SJCRH30 (cell line): Measurements from ENCODE around the gene SRMS. TPM values are rescaled to one million over a fixed set of nuclear protein-coding genes. Genes with fewer than 3 reads are reported as not detected.

ENCODE experiments used
- DNase-seq, 2 experiments: peaks; one replicate each; pipeline ENCODE4 v3.0.0-alpha.2; 2015 to 2020
- H3K27ac ChIP-seq: fragments of 250-450 bp; sonication (Bioruptor Pico); 2 replicates; pipeline ENCODE4 v1.5.1; 2020; ENCODE audit warnings: mild to moderate bottlenecking, moderate library complexity
- H3K27me3 ChIP-seq: fragments of 250-450 bp; sonication (Bioruptor Pico); 2 replicates; pipeline ENCODE4 v1.5.1; 2020; ENCODE audit warnings: mild to moderate bottlenecking, moderate library complexity
- H3K36me3 ChIP-seq: fragments of 250-450 bp; sonication (Bioruptor Pico); 2 replicates; pipeline ENCODE4 v1.5.1; 2020; ENCODE audit warnings: mild to moderate bottlenecking, moderate library complexity
- H3K4me1 ChIP-seq: fragments of 250-450 bp; sonication (Bioruptor Pico); 2 replicates; pipeline ENCODE4 v1.5.1; 2020; ENCODE audit warnings: mild to moderate bottlenecking, moderate library complexity
- H3K4me3 ChIP-seq: fragments of 250-450 bp; sonication (Bioruptor Pico); 2 replicates; pipeline ENCODE4 v1.5.1; 2020; ENCODE audit warnings: mild to moderate bottlenecking, moderate library complexity
- H3K9me3 ChIP-seq: fragments of 250-450 bp; sonication (Bioruptor Pico); replicated peaks from 2 replicates; pipeline ENCODE4 v1.5.1; 2020; ENCODE audit warnings: mild to moderate bottlenecking, moderate library complexity
- total RNA-seq: library from RNA; depleted of rRNA; stranded (reverse); fragments of >200 nt; shearing (Covaris generic); gene quantifications from 2 replicates; pipeline ENCODE4 v1.2.3, GENCODE V29; 2014; rRNA removed

SRMS gene, protein sequence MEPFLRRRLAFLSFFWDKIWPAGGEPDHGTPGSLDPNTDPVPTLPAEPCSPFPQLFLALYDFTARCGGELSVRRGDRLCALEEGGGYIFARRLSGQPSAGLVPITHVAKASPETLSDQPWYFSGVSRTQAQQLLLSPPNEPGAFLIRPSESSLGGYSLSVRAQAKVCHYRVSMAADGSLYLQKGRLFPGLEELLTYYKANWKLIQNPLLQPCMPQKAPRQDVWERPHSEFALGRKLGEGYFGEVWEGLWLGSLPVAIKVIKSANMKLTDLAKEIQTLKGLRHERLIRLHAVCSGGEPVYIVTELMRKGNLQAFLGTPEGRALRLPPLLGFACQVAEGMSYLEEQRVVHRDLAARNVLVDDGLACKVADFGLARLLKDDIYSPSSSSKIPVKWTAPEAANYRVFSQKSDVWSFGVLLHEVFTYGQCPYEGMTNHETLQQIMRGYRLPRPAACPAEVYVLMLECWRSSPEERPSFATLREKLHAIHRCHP
- not detected in 2 replicates for total RNA-seq

DNA sequence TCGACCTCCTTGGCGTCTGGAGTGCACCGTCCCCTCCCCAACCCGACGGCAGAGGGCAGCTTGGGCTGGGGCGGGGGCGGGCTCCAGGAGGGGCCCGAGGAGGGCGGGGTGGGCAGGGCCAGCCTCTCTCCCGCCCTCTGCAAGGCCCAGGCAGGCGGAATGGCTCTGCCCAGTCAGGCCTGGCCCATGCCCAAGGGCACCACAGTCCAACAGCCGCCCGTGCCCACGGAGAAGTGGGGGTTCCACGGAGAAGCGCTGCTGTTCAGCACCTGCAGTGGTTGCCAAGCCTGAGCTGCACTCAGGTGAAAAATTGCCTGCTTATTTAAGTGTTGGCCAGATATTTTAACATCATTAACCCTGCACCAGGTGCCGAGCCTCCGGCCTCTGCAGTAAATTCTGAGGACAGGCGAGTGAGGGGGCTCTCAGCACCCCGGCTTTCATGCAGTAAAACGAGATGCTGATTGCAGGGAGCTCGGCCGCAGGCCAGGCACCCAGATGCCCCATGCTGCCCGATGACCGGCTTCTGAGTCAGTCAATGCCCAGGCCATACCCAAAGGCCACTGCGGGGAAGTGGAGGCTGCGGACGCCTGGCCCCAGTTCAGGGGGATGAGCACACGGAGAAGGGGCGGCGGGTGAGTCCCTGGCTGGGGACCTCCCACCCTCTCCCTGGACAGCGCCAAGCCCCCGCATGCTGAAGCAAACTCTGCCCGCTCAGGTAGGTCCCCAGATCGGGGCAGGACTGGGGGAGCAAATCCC, at the start of gene SRMS:
TSS of gene SRMS (minus strand) at position 25 of the 756 bp plus-strand sequence. CDS start 286 bp downstream, outside the sequence.
- Histone ChIP-seq H3K4me1 (peaks cover 6% of the 10 kb centered on the region; the same call in 1 of the 2 replicates), H3K27ac (no peak within 1 kb of the TSS), H3K27me3 (peaks cover 70% of the 10 kb centered on the region), H3K9me3 (no peaks in the 10 kb centered on the region), H3K36me3 (no peaks in the 10 kb centered on the region), H3K4me3 (no peak within 1 kb of the TSS)
- DNase-seq: no peak

DNA sequence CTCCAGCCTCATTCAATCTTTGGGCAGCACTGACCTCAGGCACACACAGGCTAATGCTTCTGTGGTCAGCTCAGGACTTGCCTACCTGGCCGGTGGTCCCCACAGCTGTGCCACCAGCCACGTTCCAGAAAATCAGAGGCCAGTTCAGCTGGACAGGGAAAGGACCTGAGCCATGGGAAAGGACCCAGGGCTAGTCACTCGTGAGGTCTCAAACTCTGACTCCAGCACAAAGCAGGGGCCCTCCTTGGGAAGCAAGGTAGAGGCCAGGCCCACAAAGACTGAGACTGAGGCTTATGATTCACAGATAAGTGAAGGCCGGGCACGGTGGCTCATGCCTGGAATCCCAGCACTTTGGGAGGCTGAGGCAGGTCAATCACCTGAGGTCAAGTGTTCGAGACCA, 48.9 kb upstream of the SRMS start:
- H3K36me3 ChIP-seq: peaks cover 16% of the 10 kb centered on the region
- no peak for DNase-seq
- no peaks in the 10 kb centered on the region for H3K9me3 ChIP-seq
- H3K27ac ChIP-seq: no peak overlapping the region
- no peaks in the 10 kb centered on the region for H3K4me1 ChIP-seq
- H3K4me3 ChIP-seq: no peak overlapping the region
- H3K27me3 ChIP-seq: no peaks in the 10 kb centered on the region

DNA sequence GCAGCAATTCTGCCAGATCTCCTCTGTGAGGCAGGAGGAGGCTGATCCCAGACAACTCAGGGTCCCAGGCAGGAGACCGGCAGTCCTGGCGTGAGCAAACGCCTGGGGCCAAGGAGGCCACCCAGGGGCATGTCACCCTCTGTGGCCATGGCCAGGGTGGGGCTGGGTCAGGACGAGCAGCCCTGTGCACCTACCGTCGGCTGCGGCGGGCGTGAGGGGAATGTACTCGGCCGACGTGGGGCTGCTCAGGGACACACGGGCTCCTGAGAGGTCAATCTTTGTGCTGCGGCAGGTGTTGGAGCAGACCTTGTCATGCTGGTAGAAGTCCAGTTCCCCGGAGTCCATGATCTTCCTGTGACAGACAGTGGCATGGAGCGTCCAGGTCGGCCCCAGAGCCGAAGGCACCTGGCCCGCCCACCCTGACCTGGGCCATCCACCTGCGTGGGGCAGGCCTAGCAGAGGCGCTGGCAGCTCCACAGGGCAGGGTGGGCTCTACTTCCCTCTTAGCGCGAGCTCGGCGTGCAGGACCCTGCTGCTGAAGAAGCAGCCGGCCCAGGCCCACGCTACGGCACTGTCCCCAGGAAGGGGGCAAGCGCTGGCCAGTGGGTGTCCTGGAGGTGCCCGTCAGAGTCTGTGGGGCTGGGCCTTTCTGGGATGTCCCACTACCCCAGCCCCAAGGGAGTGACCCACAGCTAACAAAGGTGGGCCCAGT, 48.0 kb upstream of the SRMS start:
- H3K27ac ChIP-seq: no peak overlapping the region
- H3K4me3 ChIP-seq: no peak overlapping the region
- no peaks in the 10 kb centered on the region for H3K9me3 ChIP-seq
- no peaks in the 10 kb centered on the region for H3K4me1 ChIP-seq
- H3K36me3 ChIP-seq: peaks cover 8% of the 10 kb centered on the region; the same call in 1 of the 2 replicates
- H3K27me3 ChIP-seq: no peaks in the 10 kb centered on the region
- DNase-seq: no peak

DNA sequence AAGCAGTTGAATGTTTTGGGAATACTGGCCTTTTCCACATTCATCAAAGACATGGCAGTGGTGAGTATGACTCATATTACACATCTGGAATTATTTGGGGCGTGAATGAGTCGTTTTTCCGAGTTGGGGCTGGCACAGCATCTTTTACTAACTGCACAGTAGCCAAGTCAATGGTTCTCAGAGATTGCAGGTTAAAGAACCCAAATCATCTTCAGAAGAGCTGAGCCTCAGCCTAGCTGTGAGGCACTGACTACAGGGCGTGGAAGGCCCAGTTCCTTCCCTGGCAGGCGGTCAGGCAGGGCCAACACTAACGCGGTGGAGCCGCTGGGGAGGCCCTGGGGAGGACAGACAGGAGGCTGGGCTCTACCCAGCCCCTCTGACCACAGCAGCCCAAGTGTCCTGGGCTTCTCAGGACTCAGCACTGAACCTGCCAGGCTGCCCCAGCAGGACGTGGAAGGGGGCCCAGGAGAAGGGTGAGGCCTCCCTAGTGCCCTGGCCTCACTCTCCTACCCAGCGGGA, 46.6 kb upstream of the SRMS start:
- H3K36me3 ChIP-seq: peaks cover 5% of the 10 kb centered on the region; the same call in 1 of the 2 replicates
- no peaks in the 10 kb centered on the region for H3K4me1 ChIP-seq
- no peak overlapping the region for H3K27ac ChIP-seq
- H3K4me3 ChIP-seq: no peak overlapping the region
- no peak for DNase-seq
- H3K9me3 ChIP-seq: no peaks in the 10 kb centered on the region
- H3K27me3 ChIP-seq: no peaks in the 10 kb centered on the region

DNA sequence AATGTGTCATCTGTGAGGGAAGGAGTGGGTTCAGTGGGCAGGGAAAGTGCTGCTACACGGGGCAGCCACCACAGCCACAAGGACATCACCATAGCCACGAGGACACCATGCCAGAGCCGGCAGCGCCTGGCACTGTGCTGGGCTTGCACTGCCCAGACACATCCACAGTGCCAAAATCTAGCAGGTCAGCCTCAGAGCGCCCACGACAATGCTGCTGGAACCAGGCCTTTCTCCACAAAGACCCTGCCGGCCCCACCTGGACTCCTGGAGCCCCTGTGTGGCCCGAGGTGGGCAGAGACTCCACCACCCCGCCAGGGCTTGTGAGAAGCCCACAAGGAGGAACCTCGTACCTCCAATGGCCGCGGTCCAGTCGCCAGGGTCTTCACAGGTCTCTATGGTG, 45.1 kb upstream of the SRMS start:
- no peak for DNase-seq
- H3K4me1 ChIP-seq: peaks cover 6% of the 10 kb centered on the region
- no peak overlapping the region for H3K4me3 ChIP-seq
- no peak overlapping the region for H3K27ac ChIP-seq
- peaks cover 5% of the 10 kb centered on the region; the same call in 1 of the 2 replicates for H3K36me3 ChIP-seq
- no peaks in the 10 kb centered on the region for H3K9me3 ChIP-seq
- H3K27me3 ChIP-seq: no peaks in the 10 kb centered on the region

DNA sequence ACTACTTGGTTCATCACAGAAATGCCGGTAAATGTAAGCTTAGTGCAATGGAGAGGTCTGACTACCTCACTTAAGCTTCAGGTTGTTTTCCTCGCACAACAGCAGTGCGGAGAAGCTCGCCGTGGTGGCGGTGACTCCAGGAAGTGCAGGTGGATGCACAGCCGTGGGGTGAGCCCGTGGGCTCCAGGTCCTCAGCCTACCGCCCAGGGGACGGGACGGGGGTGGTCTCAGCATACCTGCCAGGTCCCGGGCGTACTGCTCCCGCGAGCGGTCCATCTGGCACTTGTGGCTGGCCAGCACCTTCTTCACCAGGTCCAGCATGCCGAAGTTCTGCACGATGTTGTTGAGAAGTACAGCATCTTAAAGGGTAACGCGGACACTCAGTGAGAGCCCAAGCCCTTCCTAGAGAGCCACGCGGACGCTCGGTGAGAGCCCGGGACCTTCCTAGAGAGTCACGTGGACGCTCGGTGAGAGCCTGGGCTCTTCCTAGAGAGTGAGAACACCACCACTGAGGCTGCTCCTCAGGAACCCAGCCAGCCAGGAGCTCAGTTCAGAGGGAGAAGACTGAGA, 44.3 kb upstream of the SRMS start:
- Histone ChIP-seq H3K4me1 (peaks cover 6% of the 10 kb centered on the region), H3K27me3 (no peaks in the 10 kb centered on the region), H3K4me3 (no peak overlapping the region), H3K36me3 (peaks cover 3% of the 10 kb centered on the region; the same call in 1 of the 2 replicates), H3K27ac (no peak overlapping the region), H3K9me3 (no peaks in the 10 kb centered on the region)
- DNase-seq: no peak

DNA sequence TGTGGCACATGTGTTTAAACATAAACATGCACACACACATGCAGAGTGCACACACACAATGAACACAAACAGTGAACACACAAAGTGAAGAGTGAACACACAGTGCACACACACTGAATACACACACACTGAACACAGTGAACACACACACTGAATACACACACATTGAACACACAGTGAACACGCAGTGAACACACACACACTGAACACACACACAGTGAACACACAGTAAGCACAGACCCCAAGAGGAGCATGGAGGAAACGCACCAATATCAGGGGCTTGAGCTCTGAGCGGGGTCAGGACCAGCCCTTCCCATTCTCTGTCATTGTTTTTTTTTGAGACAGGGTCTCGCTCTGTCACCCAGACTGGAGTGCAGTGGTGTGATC, 43.6 kb upstream of the SRMS start:
- Histone ChIP-seq H3K9me3 (no peaks in the 10 kb centered on the region), H3K36me3 (peaks cover 3% of the 10 kb centered on the region; the same call in 1 of the 2 replicates), H3K4me3 (no peak overlapping the region), H3K4me1 (peaks cover 6% of the 10 kb centered on the region), H3K27me3 (no peaks in the 10 kb centered on the region), H3K27ac (no peak overlapping the region)
- no peak for DNase-seq

DNA sequence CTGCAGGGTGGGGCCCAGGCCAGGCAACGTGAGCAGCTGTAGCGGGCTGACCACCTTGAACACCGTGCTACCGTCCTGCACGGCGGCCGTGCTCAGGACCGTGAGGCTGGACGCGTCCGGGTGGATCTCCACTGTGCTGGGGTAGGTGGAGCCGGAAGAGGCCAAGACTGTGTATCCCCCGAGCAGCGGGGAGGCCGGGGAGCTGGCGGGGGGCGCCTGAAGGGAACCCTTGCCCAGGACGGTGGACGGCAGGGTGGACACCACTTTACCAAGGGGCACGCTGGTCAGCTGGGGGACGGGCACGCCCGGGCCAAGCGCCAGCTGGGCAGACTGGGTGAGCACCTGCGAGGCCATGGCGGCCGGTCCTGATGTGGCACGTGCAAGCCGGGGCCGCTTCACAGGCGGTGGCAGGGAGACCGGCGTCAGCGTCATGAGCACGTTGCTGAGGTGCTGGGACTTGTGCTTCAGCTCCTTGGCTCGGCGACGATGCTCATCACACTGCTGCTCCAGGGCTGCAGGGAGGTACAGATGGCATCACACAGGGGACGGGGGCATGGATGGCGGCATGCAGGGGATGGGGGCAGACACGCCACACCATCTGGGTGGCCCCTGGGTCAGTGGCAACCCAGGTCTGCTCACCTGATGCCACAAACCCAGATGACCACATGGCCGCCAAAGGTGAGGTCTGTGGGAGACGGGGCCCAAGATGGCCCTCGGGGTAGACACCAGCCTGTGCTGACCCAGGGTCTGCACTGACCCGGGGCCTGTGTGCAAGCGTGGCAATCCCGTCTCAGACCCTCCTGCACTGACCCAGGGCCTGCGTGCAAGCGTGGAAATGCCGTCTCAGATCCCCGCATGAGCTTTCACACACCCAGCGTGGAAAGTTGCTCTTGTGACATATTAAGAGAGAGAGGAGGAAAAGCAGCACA, 42.9 kb upstream of the SRMS start:
- Histone ChIP-seq H3K27me3 (no peaks in the 10 kb centered on the region), H3K4me1 (peaks cover 6% of the 10 kb centered on the region), H3K36me3 (peaks cover under 1% of the 10 kb centered on the region; the same call in 1 of the 2 replicates), H3K9me3 (no peaks in the 10 kb centered on the region), H3K27ac (no peak overlapping the region), H3K4me3 (no peak overlapping the region)
- DNase-seq: no peak

DNA sequence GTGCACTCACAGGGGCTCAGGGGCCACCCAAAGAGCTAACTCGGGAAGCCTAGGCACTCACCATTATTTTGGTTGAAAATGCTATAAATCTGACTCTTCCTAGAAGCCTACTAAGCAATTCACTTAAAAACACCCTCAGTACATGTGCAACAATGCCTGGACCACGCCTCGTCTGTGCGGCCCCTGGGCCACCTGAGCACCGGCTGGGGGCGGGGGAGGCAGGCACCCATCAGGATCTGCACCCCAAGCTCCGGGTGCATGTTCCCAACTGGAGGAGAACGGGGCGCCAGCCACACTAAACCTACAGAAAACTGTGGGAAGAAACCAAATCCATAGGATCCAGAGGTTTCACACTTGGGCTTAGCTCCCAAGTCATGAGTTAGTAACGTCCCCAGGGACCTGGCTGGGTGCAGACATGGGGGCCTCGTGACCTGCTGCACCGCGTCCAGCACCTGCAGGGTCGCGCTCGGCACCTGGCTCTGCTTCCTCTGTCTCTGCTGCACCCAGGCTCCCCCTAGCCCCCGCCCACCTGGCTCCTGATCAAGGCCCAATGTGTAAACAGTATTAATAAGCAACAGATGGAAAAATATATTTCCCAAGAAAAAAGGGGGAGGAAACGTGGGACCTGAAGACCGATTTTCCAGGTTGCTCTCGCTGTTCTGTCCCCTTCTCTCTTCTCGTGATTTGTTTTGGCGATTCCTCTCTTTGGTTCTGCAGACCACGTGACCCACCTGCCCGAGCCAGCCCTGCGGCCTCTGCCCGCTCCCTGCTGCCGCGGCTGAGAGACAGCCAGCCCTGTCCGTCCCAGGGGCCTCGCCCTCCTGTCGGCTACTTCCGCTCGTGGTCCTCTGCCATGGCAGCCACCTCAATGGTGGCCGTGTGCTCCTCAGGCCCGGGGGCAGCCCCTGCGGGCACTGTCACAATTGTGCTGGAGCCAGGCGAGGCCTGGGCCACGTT, 42.0 kb upstream of the SRMS start:
- Histone ChIP-seq H3K9me3 (no peaks in the 10 kb centered on the region), H3K36me3 (no peaks in the 10 kb centered on the region), H3K4me1 (peaks cover 6% of the 10 kb centered on the region), H3K27me3 (no peaks in the 10 kb centered on the region), H3K27ac (no peak overlapping the region), H3K4me3 (no peak overlapping the region)
- peak in 1 of 2 experiments; percentile 19 for DNase-seq

DNA sequence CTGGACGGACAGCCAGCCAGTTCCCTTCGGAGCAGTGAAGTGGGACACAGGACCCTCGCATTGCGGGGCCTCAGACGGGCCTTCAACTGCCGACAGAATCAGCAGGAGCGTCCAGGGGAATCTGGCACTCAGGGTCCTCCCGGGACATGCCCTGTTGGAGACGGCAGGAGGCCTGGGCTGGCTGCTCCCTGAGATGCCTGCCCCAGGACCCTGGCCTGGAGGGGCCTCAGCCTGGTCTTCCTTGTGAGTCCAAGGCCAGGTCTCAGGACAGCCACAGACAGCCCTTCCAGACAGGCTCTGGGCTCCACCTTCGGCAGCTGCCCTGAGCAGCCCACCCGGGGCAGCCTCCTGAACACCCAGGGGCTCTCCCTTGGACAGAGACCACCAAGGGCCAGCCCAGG, 41.1 kb upstream of the SRMS start:
- no peaks in the 10 kb centered on the region for H3K36me3 ChIP-seq

DNA sequence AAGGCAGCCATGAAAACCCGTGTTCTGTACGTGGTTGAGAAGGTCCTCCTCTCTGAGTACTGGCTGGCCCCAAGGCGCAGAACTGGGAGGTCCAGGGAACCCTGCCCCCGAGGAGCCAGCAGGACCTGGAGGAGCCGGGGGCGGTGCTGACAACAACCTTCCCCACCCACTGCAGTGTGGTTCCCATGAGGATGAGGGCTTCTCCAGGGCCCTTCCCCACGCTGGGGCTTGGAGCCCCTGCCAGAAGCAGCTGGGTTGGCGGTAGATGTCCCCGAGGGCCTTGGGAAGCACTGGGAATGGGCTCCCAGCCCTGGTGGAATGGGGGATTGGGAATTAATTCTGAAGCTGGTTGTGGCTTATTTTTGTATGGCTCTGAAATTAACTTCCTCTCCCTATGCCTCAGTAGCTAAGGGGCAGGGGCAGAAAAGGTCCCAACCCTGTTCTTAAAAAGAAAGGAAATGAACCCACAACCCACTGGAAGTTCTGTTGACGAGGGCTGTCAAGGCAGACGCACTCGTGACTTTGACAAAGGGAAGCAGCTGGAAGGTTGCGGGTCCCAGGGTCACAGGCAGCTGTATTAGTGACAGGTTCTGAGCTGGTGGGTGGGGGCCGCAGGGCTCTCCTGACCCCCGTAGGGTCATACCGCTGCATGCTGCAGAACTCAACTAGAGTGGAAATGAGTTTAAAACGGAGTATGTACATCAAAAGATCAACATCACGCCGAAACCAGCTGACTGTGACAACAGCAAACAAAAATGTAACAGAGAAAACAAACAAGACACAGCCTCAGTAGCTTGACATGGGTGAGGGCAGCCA, 40.4 kb upstream of the SRMS start:
- H3K4me3 ChIP-seq: no peak overlapping the region
- DNase-seq: peak; percentile 51 to 56
- H3K27me3 ChIP-seq: peaks cover 9% of the 10 kb centered on the region
- H3K36me3 ChIP-seq: no peaks in the 10 kb centered on the region
- H3K9me3 ChIP-seq: no peaks in the 10 kb centered on the region
- no peak overlapping the region; the same call in 1 of the 2 replicates for H3K27ac ChIP-seq
- peaks cover 6% of the 10 kb centered on the region for H3K4me1 ChIP-seq

More for the DNA sequence above, 41.1 kb upstream of the SRMS start:
- Histone ChIP-seq H3K4me1 (peaks cover 6% of the 10 kb centered on the region), H3K9me3 (no peaks in the 10 kb centered on the region), H3K27ac (no peak overlapping the region), H3K4me3 (no peak overlapping the region), H3K27me3 (peaks cover 3% of the 10 kb centered on the region)
- DNase-seq: peak in 1 of 2 experiments; percentile 11

DNA sequence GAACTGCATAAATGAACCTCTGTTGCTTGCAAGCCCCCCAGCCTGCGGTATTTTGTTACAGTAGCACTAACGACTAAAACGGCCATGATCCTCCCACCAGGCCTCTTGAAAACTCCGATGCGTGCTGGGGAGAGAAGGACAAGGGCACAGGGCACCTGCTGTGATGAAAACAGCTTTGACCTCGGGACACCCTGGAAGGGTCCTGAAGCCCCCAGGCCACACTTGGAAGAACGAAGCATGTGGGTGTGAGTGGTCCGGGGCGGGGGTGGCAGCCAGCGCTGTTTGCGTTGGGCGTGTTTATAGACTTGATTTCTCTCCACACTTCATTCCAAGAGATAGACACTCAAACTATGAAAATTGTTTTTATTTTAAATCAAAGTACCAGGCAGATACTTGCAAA, 39.7 kb upstream of the SRMS start:
- Histone ChIP-seq H3K27me3 (peaks cover 14% of the 10 kb centered on the region), H3K36me3 (no peaks in the 10 kb centered on the region)

More for the DNA sequence above, 39.7 kb upstream of the SRMS start:
- no peak overlapping the region for H3K4me3 ChIP-seq
- peaks cover 6% of the 10 kb centered on the region for H3K4me1 ChIP-seq
- no peak overlapping the region for H3K27ac ChIP-seq
- DNase-seq: no peak
- no peaks in the 10 kb centered on the region for H3K9me3 ChIP-seq
